OCI-LY7 (cell line): Measurements from ENCODE around the gene MSRB2. TPM values are rescaled to one million over a fixed set of nuclear protein-coding genes. Genes with fewer than 3 reads are reported as not detected.

Source experiments
- Bru-seq: library from RNA; stranded (reverse); fragments of 400-500 nt; gene quantifications from one replicate; lab custom pipeline; 2021; lab: Mats Ljungman, UMichigan
- BruChase-seq, 2 experiments: library from RNA; stranded (reverse); fragments of 400-500 nt; gene quantifications; one replicate each; lab custom pipeline; 2021; lab: Mats Ljungman, UMichigan
- BruUV-seq: library from RNA; stranded (reverse); fragments of 400-500 nt; replicated peaks from 2 replicates; lab custom pipeline; 2021; lab: Mats Ljungman, UMichigan
- CTCF ChIA-PET: fragments of 300-600 bp; sonication (Branson Sonifier 250); formaldehyde crosslinking; loops from one replicate; lab custom pipeline; 2022; ENCODE audit warnings: antibody characterized with exemption; ENCODE audit not compliant: unreplicated experiment; lab: Charles Lee
- POLR2A ChIA-PET: fragments of 300-600 bp; sonication (Branson Sonifier 250); formaldehyde crosslinking; loops from one replicate; lab custom pipeline; 2022; ENCODE audit warnings: antibody characterized with exemption; lab: Charles Lee
- DNase-seq: peaks from one replicate; pipeline ENCODE4 v3.0.0-alpha.2; 2015; ENCODE audit warnings: low spot score
- H2AFZ ChIP-seq: fragments of 200-600 bp; sonication (generic), shearing (Covaris generic); 2 replicates; pipeline ENCODE4 v1.6.1; 2014; ENCODE audit warnings: mild to moderate bottlenecking, antibody characterized with exemption, low read length, moderate library complexity
- H3K27ac ChIP-seq: fragments of 200-600 bp; sonication (generic); 2 replicates; pipeline ENCODE4 v1.5.1; 2014; ENCODE audit warnings: mixed run types, low read depth, mild to moderate bottlenecking, moderate library complexity, low read length, inconsistent platforms; ENCODE audit not compliant: poor library complexity, severe bottlenecking
- H3K36me3 ChIP-seq: fragments of 200-600 bp; sonication (generic); 2 replicates; pipeline ENCODE4 v1.6.1; 2014; ENCODE audit warnings: mild to moderate bottlenecking, antibody characterized with exemption, low read length, moderate library complexity, mixed read lengths; ENCODE audit not compliant: insufficient read depth
- H3K4me1 ChIP-seq: fragments of 200-600 bp; sonication (generic); 2 replicates; pipeline ENCODE4 v1.5.1; 2014; ENCODE audit warnings: mild to moderate bottlenecking, low read length; ENCODE audit not compliant: insufficient read depth, poor library complexity, severe bottlenecking
- H3K4me2 ChIP-seq: fragments of 200-600 bp; sonication (generic); 2 replicates; pipeline ENCODE4 v1.6.1; 2014; ENCODE audit warnings: mild to moderate bottlenecking, low read length
- H3K4me3 ChIP-seq: fragments of 200-600 bp; sonication (generic); 2 replicates; pipeline ENCODE4 v1.5.1; 2014; ENCODE audit warnings: mild to moderate bottlenecking, low read depth, low read length; ENCODE audit not compliant: poor library complexity, severe bottlenecking
- H3K79me2 ChIP-seq: fragments of 200-600 bp; sonication (generic); 2 replicates; pipeline ENCODE4 v1.6.1; 2016; ENCODE audit warnings: low read depth, mild to moderate bottlenecking, low read length, moderate library complexity, mixed read lengths; ENCODE audit not compliant: insufficient read depth
- H3K9me2 ChIP-seq: fragments of 200-600 bp; sonication (generic); 2 replicates; pipeline ENCODE4 v1.6.1; 2016; ENCODE audit warnings: mild to moderate bottlenecking, low read length, mixed read lengths; ENCODE audit not compliant: insufficient read depth
- H3K9me3 ChIP-seq: fragments of 200-600 bp; sonication (generic); 2 replicates; pipeline ENCODE4 v1.6.1; 2014; ENCODE audit warnings: mild to moderate bottlenecking, mixed run types, low read length, mixed read lengths
- H4K20me1 ChIP-seq: fragments of 200-600 bp; sonication (generic); 2 replicates; pipeline ENCODE4 v1.6.1; 2014; ENCODE audit warnings: mild to moderate bottlenecking, antibody characterized with exemption, low read length, moderate library complexity, mixed read lengths; ENCODE audit not compliant: insufficient read depth
- CTCF ChIP-seq: fragments of 200-600 bp; sonication (generic); conservative IDR thresholded peaks from 2 replicates; pipeline ENCODE4 v1.5.1; 2014; ENCODE audit warnings: mild to moderate bottlenecking, antibody characterized with exemption, low read length, moderate library complexity, mixed read lengths
- EZH2phosphoT487 ChIP-seq: fragments of 200-600 bp; sonication (generic); IDR thresholded peaks from 2 replicates; pipeline ENCODE4 v1.6.1; 2018; ENCODE audit warnings: low read depth, borderline replicate concordance, mild to moderate bottlenecking, mixed run types, antibody characterized with exemption, low read length, moderate library complexity, mixed read lengths
- intact Hi-C: fragments of 100-400 bp; cut with micrococcal nuclease; formaldehyde crosslinking; loops from one replicate; pipeline ENCODE4 v1.10.0; 2022; ENCODE audit not compliant: unreplicated experiment
- long read RNA-seq: library from polyadenylated mRNA; stranded (forward); transcript quantifications from one replicate; pipeline ENCODE4 v2.0.0, GENCODE V29; 2022
- total RNA-seq, 2 experiments: library from RNA; depleted of rRNA in 1 of 2; stranded (reverse); fragments of >200 nt in 1 of 2; shearing (Covaris generic) in 1 of 2; gene quantifications; 2 replicates each; pipeline ENCODE4 v1.2.3, GENCODE V29; 2014 to 2022

Gene MSRB2
- 7.2 and 8.1 TPM in 2 replicates for total RNA-seq (2014; rRNA removed; shearing (Covaris generic))
- 17.6 and 18.1 TPM in 2 replicates for total RNA-seq (2022)
- Bru-seq, nascent RNA: percentile 52 among the genes with signal in this experiment
- percentile 43 among the genes with signal in this experiment for BruChase-seq, experiment 1, labeled RNA remaining after a 6-hour chase
- BruChase-seq, experiment 2, labeled RNA remaining after a 2-hour chase: percentile 45 among the genes with signal in this experiment
- long read RNA-seq, transcript MSRB2-201 (5 exons, 1,803 nt): major isoform, 24 of 28 reads
- long read RNA-seq, partial matches to known transcripts: 0 of 28 reads
- long read RNA-seq, other reads (novel, unspliced or antisense): 4 of 28 reads

- no peak for TF ChIP-seq EZH2phosphoT487
- ChIA-PET POLR2A (no interaction called here), CTCF (no interaction called here)
- Histone ChIP-seq H3K79me2 (no peaks in the 10 kb centered on the region), H3K9me3 (no peaks in the 10 kb centered on the region), H3K4me1 (peaks cover 17% of the 10 kb centered on the region), H3K9me2 (no peaks in the 10 kb centered on the region), H3K27ac (no peak within 1 kb of the TSS), H2AFZ (peak within 1 kb of the TSS; percentile 85), H4K20me1 (no peaks in the 10 kb centered on the region), H3K4me2 (peak within 1 kb of the TSS; percentile 86), H3K4me3 (peak within 1 kb of the TSS; percentile 91), H3K36me3 (no peaks in the 10 kb centered on the region)
- peak; percentile 87 for DNase-seq
- BruUV-seq: no TSS peak
- intact Hi-C loops: loop anchor here (2.0 to 5.0 kb wide), 2 partner anchors 352 to 1093 kb away; partner anchors contain the start of gene DNAJC1
These were observed at the start of gene MSRB2 for GRCh38 chr10:23095404-23095965. Gene MSRB2 (plus strand): TSS chr10:23095579. CDS start chr10:23095609, 30 bp downstream.

GRCh38 chr10:23046027-23046426 is 49.4 kb upstream of the MSRB2 start:
- Histone ChIP-seq H3K27ac (no peak overlapping the region), H3K4me3 (no peak overlapping the region), H3K79me2 (no peaks in the 10 kb centered on the region), H3K36me3 (no peaks in the 10 kb centered on the region), H3K4me1 (no peaks in the 10 kb centered on the region), H3K4me2 (no peak overlapping the region), H3K9me2 (no peaks in the 10 kb centered on the region), H4K20me1 (no peaks in the 10 kb centered on the region), H3K9me3 (no peaks in the 10 kb centered on the region), H2AFZ (no peak overlapping the region)
- intact Hi-C loops: no loop called here
- DNase-seq: no peak
- ChIA-PET POLR2A (interaction anchor here (1.3 kb wide), 1 partner anchor 9 kb away, joined by 3 read pairs; no protein-coding TSS in a partner anchor), CTCF (no interaction called here)
- TF ChIP-seq CTCF (no peak), EZH2phosphoT487 (no peak)
- BruUV-seq: no TSS peak

GRCh38 chr10:23047201-23048050 is 48.0 kb upstream of the MSRB2 start:
- H3K36me3 ChIP-seq: no peaks in the 10 kb centered on the region
- no peak overlapping the region for H3K4me3 ChIP-seq
- no peaks in the 10 kb centered on the region for H3K79me2 ChIP-seq
- H3K4me1 ChIP-seq: no peaks in the 10 kb centered on the region
- no peak for TF ChIP-seq CTCF
- TF ChIP-seq EZH2phosphoT487: no peak
- no TSS peak for BruUV-seq
- intact Hi-C loops: no loop called here
- H4K20me1 ChIP-seq: no peaks in the 10 kb centered on the region
- no peak for DNase-seq
- CTCF ChIA-PET: no interaction called here
- no peaks in the 10 kb centered on the region for H3K9me3 ChIP-seq
- H2AFZ ChIP-seq: no peak overlapping the region
- no peak overlapping the region for H3K4me2 ChIP-seq
- H3K27ac ChIP-seq: no peak overlapping the region
- POLR2A ChIA-PET: interaction anchor here (1.3 kb wide), 1 partner anchor 7 kb away, joined by 3 read pairs; no protein-coding TSS in a partner anchor
- H3K9me2 ChIP-seq: no peaks in the 10 kb centered on the region
